ENCODE measurements around the gene AKAP13.

Gene AKAP13

DNA sequence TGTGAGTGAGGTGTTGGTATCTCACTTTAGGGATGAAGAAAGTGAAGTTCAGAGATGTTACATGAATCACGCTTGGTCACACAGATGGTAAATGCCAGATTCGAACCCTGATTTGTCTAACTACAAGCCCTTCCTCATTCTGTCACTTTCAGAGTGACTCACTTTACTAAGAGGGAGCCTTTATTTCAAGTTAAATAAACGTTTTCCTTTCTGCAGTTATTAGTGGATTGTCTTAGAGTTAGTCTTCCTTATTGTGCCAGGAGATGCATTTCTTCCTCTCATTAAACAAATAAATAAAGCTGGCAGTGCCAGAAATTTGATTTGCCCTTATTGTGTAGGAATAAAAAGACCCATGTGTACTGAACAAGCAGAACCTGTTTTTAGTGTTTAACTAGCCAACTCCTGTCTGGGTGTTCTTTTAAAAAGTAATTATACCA, 162.5 kb downstream of the AKAP13 start:
- no peak for DNase-seq

- DNase-seq: no peak
Observed at GRCh38 chr15:85543741-85544155, 163.3 kb downstream of the AKAP13 start.

DNA sequence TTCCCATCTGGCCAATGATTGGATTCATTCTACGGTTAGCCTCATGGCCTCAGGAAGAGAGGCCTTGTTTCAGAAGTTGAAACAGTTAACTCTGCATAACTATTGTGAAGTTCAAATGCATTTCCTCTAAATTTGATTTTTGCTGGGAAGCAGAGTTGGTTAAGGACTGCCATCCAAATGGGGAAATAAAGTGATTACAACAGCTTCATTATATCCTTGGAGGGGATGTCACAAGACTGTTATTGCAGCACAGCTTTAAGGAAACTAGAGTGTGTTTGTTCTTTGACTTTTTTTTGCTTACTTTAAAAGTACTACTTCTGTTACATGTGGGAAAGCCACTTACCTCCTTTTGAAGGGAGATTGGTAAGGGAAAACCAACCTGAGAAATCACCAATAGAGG, 164.8 kb downstream of the AKAP13 start:
- DNase-seq: no peak

DNA sequence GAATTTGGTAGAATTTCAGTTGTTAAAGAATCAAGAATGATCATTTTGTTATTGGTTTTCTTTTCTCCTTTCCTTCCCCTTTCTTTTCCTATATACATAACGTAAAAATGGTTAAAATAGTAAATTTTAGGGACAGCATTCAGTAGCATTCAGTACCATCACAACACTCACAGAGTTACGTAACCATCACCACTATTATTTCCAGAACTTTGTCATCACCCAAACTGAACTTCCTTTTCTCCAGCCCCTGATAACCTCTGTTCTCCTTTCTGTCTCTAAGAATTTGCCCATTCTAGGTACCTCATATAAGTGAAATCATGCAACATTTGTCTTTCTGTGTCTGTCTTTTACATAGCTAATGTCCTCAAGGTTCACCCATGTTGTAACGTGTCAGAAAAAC, 165.3 kb downstream of the AKAP13 start:
- DNase-seq: no peak

- no peak for DNase-seq
Observed at GRCh38 chr15:85547386-85547785, 167.0 kb downstream of the AKAP13 start.

DNA sequence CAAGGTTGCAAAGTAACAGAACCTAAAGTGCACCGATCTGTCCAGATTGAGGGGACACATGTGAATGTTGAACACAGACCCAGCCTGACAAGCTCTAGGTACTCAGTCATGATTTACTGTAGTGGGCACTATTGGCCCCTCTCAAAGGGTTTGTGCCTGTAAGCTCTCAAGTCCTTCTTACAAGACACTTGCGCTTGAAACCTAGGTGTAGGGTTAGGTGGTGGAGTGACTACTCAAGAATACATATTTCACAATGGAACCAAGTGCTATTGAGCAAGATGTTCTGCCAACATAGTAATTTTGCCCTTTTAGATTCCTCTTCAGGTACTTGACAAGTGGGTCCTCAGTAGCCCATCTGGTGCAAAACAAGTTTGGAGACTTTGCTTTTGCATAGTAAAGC, 169.9 kb downstream of the AKAP13 start:
- no peak for DNase-seq

- peak; percentile 10 for DNase-seq
Observed at GRCh38 chr15:85551221-85551832, 170.9 kb downstream of the AKAP13 start.

DNA sequence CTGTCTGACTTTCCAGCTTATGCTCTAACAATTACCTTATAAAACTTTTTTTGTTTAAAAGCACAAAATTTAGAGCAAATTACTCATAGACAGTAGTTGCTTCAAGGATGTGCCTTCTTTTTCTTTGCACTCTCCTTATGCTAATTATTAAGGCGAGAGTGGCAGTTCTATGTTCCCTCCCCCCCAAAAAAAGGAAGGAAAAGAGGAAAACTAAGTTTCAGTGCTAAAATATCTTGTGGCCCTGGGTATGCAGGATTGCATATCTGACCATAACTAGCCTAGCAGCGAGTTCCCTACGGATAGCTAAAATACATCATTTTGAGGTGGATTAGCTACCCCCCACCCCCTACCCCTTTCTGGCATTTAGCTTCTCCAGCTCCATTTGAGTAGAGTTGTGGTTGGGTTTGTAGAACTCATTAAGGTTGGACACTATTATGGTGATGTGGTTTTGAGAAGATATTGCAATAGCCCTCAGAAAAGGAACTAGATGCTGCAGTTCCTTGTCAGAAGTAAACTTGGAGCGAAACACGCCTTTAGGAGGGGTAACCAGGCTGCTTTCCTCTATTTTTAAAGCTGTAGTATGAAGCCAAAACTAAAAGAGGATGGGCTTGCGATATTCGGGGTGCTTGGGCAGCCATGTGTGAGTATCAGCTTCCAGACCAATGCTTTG, 174.6 kb downstream of the AKAP13 start:
- DNase-seq: no peak

- no peak for DNase-seq
Observed at GRCh38 chr15:85555875-85556617, 175.6 kb downstream of the AKAP13 start.

DNA sequence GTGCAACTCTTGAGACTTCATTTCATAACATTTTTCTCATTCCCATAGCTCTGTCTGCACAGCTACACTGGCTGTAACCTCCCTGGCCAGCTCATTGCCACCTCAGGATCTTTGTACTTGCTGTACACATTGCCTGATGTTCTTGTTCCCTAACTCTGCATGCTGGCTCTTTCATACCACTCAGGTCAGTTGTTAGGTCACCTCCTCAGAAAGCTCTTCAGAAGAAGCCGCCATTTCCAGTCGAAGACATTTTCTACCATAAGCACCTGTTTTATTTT, 176.2 kb downstream of the AKAP13 start:
- no peak for DNase-seq

GRCh38 chr15:85557385-85557784, 177.0 kb downstream of the AKAP13 start:
- DNase-seq: no peak

GRCh38 chr15:85558848-85559247, 178.4 kb downstream of the AKAP13 start:
- no peak for DNase-seq

- no peak for DNase-seq
Observed at GRCh38 chr15:85559530-85559929, 179.1 kb downstream of the AKAP13 start.

- no peak for DNase-seq
Observed at GRCh38 chr15:85562824-85563223, 182.4 kb downstream of the AKAP13 start.

- DNase-seq: peak; percentile 26
Observed at GRCh38 chr15:85563328-85563727, 182.9 kb downstream of the AKAP13 start.

DNA sequence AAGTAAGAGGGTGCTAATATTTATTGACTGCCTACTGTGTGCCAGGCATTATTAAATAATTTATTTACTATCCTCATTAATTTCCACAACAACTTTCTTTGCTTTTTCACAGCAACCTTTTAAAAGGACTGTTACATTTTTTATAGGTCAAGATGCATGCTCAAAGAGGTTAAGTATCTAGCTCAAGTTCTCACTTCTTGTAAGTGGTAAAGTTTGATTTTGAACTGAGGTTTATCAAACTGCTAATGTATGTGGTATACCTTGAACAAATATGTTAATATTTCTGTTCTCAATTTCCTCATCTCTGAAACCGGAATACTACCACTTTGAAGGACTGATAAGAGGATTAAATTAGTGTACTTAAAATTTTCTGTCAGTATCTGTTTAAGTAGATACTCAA, 183.3 kb downstream of the AKAP13 start:
- DNase-seq: no peak

DNA sequence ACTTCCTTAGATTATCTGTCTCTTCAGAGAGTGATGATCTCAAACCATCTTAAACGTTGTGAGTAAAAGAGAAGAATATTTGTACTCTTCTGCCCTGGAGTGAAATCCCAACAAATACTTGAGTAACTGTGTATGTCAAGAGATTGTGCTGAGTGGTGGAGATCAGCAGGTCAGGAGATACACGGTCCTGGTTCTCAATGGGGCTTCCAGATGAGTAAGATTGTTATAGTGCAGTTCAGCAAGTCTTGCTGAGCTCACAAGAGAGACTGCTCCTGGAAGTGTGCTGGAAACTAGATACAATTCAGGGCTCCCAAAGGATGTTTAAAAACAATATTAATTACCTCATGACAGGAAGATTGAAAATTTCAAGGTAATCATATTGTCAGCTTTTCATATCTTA, 184.3 kb downstream of the AKAP13 start:
- no peak for DNase-seq

- peak; percentile 39 for DNase-seq
Observed at GRCh38 chr15:85568261-85568808, 187.9 kb downstream of the AKAP13 start.

DNA sequence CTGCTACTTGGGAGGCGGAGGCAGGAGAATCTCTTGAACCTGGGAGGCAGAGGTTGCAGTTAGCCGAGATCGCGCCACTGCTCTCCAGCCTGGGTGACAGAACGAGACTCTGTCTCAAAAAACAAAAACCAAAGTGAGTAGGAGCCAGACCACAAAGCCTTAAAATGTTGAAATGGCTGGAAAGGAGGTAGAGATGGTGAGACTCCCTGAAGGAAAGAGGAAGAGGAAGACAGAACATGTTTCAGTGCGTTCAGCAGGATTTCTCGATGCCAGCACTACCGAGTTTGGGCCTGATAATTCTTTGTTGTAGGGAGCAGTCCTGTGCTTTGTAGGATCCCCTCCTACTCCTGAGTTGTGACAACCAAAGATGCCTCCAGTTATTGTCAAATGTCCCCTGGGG, 189.9 kb downstream of the AKAP13 start:
- DNase-seq: no peak

DNA sequence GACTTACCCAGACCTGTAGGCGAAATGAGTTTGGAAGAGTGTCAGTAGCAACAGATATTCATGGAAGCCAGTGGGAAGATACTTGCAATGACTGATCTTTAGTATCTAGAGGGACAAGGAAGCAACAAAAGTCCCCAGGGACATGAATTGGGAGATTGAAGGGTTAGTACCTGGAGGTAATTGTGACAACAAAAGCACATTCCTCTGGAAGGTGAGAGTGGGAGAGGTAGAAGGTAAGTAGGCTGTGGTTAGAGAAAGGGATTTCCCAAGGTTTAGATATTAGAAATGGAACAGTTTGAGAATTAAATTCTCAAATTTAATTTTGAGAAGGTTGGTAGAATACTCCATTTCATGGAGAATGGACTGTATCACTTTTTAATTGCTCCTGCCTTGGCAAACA, 191.4 kb downstream of the AKAP13 start:
- DNase-seq: no peak

DNA sequence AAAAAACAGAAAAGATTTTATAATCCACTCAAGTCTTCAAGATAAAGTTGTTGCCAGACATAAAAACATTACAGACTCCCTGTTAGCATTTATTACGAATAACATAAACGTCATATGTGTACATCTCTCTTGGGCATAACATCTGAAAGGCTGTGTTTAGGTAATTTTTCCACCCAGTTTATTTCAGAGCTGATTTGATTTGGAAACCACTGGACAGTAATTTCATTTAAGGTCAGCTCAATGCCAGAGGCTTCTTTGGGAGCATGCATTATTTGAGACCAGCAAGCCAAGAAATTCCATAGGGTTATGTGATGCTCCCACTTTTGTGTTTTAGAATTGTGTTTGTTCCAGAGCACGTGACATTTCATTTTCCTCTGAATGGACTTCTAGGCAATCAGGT, 196.0 kb downstream of the AKAP13 start:
- DNase-seq: no peak

- no peak for DNase-seq
Observed at GRCh38 chr15:85578941-85579701, 198.7 kb downstream of the AKAP13 start.

- no peak for DNase-seq
Observed at GRCh38 chr15:85579957-85580694, 199.7 kb downstream of the AKAP13 start.

Data from fibroblast of skin of right biceps (primary cell).